Measurements from ENCODE around the gene OOSP4A. TPM values are rescaled to one million over a fixed set of nuclear protein-coding genes. Genes with fewer than 3 reads are reported as not detected.
"Not testable (repeated sequence)": the region's sequence is repeated elsewhere in the genome, so short reads cannot be mapped to it uniquely, and the experiment has no call there.

The OOSP4A gene
- total RNA-seq, 2 experiments from 2014 or later: not detected

GRCh38 chr11:59981106-59981770 lies 17.4 kb downstream of the OOSP4A start:
- ChIA-PET POLR2A (no interaction called here), CTCF (no interaction called here)
- H3K36me3 Mint-ChIP-seq (ENCODE audit: low read depth): no peaks in the 10 kb centered on the region
- H3K27me3 ChIP-seq (ENCODE audit: control insufficient read depth in 1 of 2, insufficient read depth in 2 of 2, low read length in 2 of 2): peaks cover 0 to 3% of the 10 kb centered on the region in 2 experiments
- no peak overlapping the region for H3K27ac Mint-ChIP-seq
- DNase-seq (no peak), ATAC-seq (ENCODE audit: poor library complexity) (no peak)
- no peaks in the 10 kb centered on the region for H3K4me1 ChIP-seq (ENCODE audit: insufficient read depth, low read length)
- no peak overlapping the region for H3K27ac ChIP-seq (ENCODE audit: low read depth in 1 of 2, low read length in 2 of 2)
- H3K4me1 Mint-ChIP-seq (ENCODE audit: low read depth): no peaks in the 10 kb centered on the region
- TF ChIP-seq CTCF (IDR thresholded peaks at IDR 0.05): no peak
- no peaks in the 10 kb centered on the region for H3K9me3 Mint-ChIP-seq
- intact Hi-C loops (cut with DNase I, micrococcal nuclease): loop anchor here in 1 of 2 experiments (10.0 kb wide), 1 partner anchor 56 kb away; no protein-coding TSS in a partner anchor
- no peak overlapping the region for H3K4me3 Mint-ChIP-seq
- H3K27me3 Mint-ChIP-seq: peaks cover 1% of the 10 kb centered on the region
- H3K9me3 ChIP-seq (ENCODE audit: control insufficient read depth in 1 of 2, insufficient read depth in 1 of 2, low read length in 2 of 2): no peaks in the 10 kb centered on the region
- no peaks in the 10 kb centered on the region for H3K36me3 ChIP-seq (ENCODE audit: insufficient read depth, low read length)
- H3K4me3 ChIP-seq (ENCODE audit: low read length): no peak overlapping the region

- H3K4me1 ChIP-seq (ENCODE audit: insufficient read depth, low read length); H3K27me3 Mint-ChIP-seq; ATAC-seq (ENCODE audit: poor library complexity); H3K36me3 Mint-ChIP-seq (ENCODE audit: low read depth); H3K27ac ChIP-seq (ENCODE audit: low read depth in 1 of 2, low read length in 2 of 2); H3K27ac Mint-ChIP-seq; DNase-seq; H3K4me3 ChIP-seq (ENCODE audit: low read length); H3K4me3 Mint-ChIP-seq; H3K9me3 ChIP-seq (ENCODE audit: control insufficient read depth in 1 of 2, insufficient read depth in 1 of 2, low read length in 2 of 2); H3K4me1 Mint-ChIP-seq (ENCODE audit: low read depth); POLR2A ChIA-PET; H3K36me3 ChIP-seq (ENCODE audit: insufficient read depth, low read length); CTCF ChIA-PET; H3K9me3 Mint-ChIP-seq; H3K27me3 ChIP-seq (ENCODE audit: control insufficient read depth in 1 of 2, insufficient read depth in 2 of 2, low read length in 2 of 2): not testable (repeated sequence)
- intact Hi-C loops (cut with DNase I, micrococcal nuclease): loop anchor here in 1 of 2 experiments (10.0 kb wide), 1 partner anchor 57 kb away; no protein-coding TSS in a partner anchor
These were observed 18.2 kb downstream of the OOSP4A start for GRCh38 chr11:59982037-59982436.

- Mint-ChIP-seq H3K36me3 (ENCODE audit: low read depth) (no peaks in the 10 kb centered on the region), H3K27ac (no peak overlapping the region), H3K4me3 (no peak overlapping the region), H3K4me1 (ENCODE audit: low read depth) (no peaks in the 10 kb centered on the region), H3K27me3 (peaks cover 6% of the 10 kb centered on the region), H3K9me3 (no peaks in the 10 kb centered on the region)
- H3K36me3 ChIP-seq (ENCODE audit: insufficient read depth, low read length): no peaks in the 10 kb centered on the region
- peaks cover 0 to 3% of the 10 kb centered on the region in 2 experiments for H3K27me3 ChIP-seq (ENCODE audit: control insufficient read depth in 1 of 2, insufficient read depth in 2 of 2, low read length in 2 of 2)
- POLR2A ChIA-PET: no interaction called here
- no peak overlapping the region for H3K4me3 ChIP-seq (ENCODE audit: low read length)
- CTCF ChIA-PET: no interaction called here
- no peak for TF ChIP-seq CTCF (IDR thresholded peaks at IDR 0.05)
- ATAC-seq (ENCODE audit: poor library complexity) (no peak), DNase-seq (no peak)
- H3K4me1 ChIP-seq (ENCODE audit: insufficient read depth, low read length): no peaks in the 10 kb centered on the region
- intact Hi-C loops (cut with DNase I, micrococcal nuclease): loop anchor here (1.0 to 10.0 kb wide), 2 partner anchors 30 to 58 kb away; no protein-coding TSS in a partner anchor
- H3K27ac ChIP-seq (ENCODE audit: low read depth in 1 of 2, low read length in 2 of 2): no peak overlapping the region
- no peaks in the 10 kb centered on the region for H3K9me3 ChIP-seq (ENCODE audit: control insufficient read depth in 1 of 2, insufficient read depth in 1 of 2, low read length in 2 of 2)
These were observed 19.4 kb downstream of the OOSP4A start for GRCh38 chr11:59983212-59983611.

- H3K4me3 Mint-ChIP-seq: no peak overlapping the region
- no peaks in the 10 kb centered on the region for H3K36me3 Mint-ChIP-seq (ENCODE audit: low read depth)
- DNase-seq: no peak
- no peak overlapping the region for H3K27ac ChIP-seq (ENCODE audit: low read depth in 1 of 2, low read length in 2 of 2)
- ATAC-seq (ENCODE audit: poor library complexity): no peak
- no peaks in the 10 kb centered on the region for H3K4me1 ChIP-seq (ENCODE audit: insufficient read depth, low read length)
- intact Hi-C loops (cut with DNase I, micrococcal nuclease): loop anchor here in 1 of 2 experiments (10.0 kb wide), 1 partner anchor 60 kb away; no protein-coding TSS in a partner anchor
- peaks cover 6% of the 10 kb centered on the region for H3K27me3 Mint-ChIP-seq
- CTCF ChIA-PET: no interaction called here
- no peak for TF ChIP-seq CTCF (IDR thresholded peaks at IDR 0.05)
- H3K27me3 ChIP-seq (ENCODE audit: control insufficient read depth in 1 of 2, insufficient read depth in 2 of 2, low read length in 2 of 2): peaks cover 0 to 3% of the 10 kb centered on the region in 2 experiments
- no peaks in the 10 kb centered on the region for H3K36me3 ChIP-seq (ENCODE audit: insufficient read depth, low read length)
- no peak overlapping the region for H3K4me3 ChIP-seq (ENCODE audit: low read length)
- POLR2A ChIA-PET: no interaction called here
- no peaks in the 10 kb centered on the region for H3K9me3 ChIP-seq (ENCODE audit: control insufficient read depth in 1 of 2, insufficient read depth in 1 of 2, low read length in 2 of 2)
- no peak overlapping the region for H3K27ac Mint-ChIP-seq
- peaks cover 1% of the 10 kb centered on the region for H3K9me3 Mint-ChIP-seq
- H3K4me1 Mint-ChIP-seq (ENCODE audit: low read depth): no peaks in the 10 kb centered on the region
These were observed 20.5 kb downstream of the OOSP4A start for GRCh38 chr11:59984368-59984767.
